PFSK-1 (cell line): Measurements from ENCODE around the gene SORBS2.

ENCODE experiments used
- POLR2AphosphoS5 ChIP-seq: IDR thresholded peaks from 2 replicates; pipeline ENCODE4 v1.6.1; 2012; ENCODE audit warnings: low read depth, mild to moderate bottlenecking, control low read depth, low read length, moderate library complexity
- REST ChIP-seq, 2 experiments: IDR thresholded peaks; 2 replicates each; pipeline versions ENCODE4 v1.6.1 to v1.8.0; 2011 to 2012; ENCODE audit warnings: low read depth in 2 of 2, low read length in 2 of 2, control low read depth in 1 of 2, inconsistent platforms in 1 of 2, mild to moderate bottlenecking in 1 of 2, moderate library complexity in 1 of 2; ENCODE audit not compliant: insufficient read depth in 1 of 2
- SIN3A ChIP-seq: IDR thresholded peaks from 2 replicates; pipeline ENCODE4 v1.6.1; 2012; ENCODE audit warnings: mild to moderate bottlenecking, low read length, moderate library complexity, borderline replicate concordance; ENCODE audit not compliant: insufficient read depth
- TAF1 ChIP-seq: IDR thresholded peaks from 2 replicates; pipeline ENCODE4 v1.6.1; 2012; ENCODE audit warnings: low read length, control low read depth, borderline replicate concordance; ENCODE audit not compliant: insufficient read depth

- TF ChIP-seq TAF1 (no peak), POLR2AphosphoS5 (no peak), REST (IDR thresholded peaks at IDR 0.05; ENCODE audit: insufficient read depth in 1 of 2, low read depth in 2 of 2, low read length in 2 of 2) (no peak), SIN3A (no peak)
Measured at GRCh38 chr4:185755451-185755850, 56.5 kb downstream of the SORBS2 start.
